GM12878 (cell line): Measurements from ENCODE around the gene KATNA1.

Experiments used
- ELK1 ChIP-seq: IDR thresholded peaks from 2 replicates; pipeline ENCODE4 v1.6.1; 2012; ENCODE audit warnings: low read depth, low read length, improper control_type of control experiment
- PAX8 ChIP-seq: fragments of 450-650 bp; IDR thresholded peaks from 2 replicates; pipeline ENCODE4 v1.6.1; 2017; ENCODE audit warnings: mild to moderate bottlenecking, moderate library complexity
- POLR2A ChIP-seq: IDR thresholded peaks from 2 replicates; pipeline ENCODE4 v1.6.1; 2011; ENCODE audit warnings: low read depth, mild to moderate bottlenecking, low read length
- RELB ChIP-seq: fragments of 450-650 bp; IDR thresholded peaks from 2 replicates; pipeline ENCODE4 v1.6.1; 2017; ENCODE audit warnings: low read depth, mild to moderate bottlenecking, moderate library complexity
- REST ChIP-seq: IDR thresholded peaks from 2 replicates; pipeline ENCODE4 v1.6.1; 2012; ENCODE audit warnings: mild to moderate bottlenecking, low read depth, low read length

- no peak for TF ChIP-seq RELB
- no peak for TF ChIP-seq REST
- no peak for TF ChIP-seq POLR2A
- TF ChIP-seq PAX8: no peak
- TF ChIP-seq ELK1: no peak
Observed at GRCh38 chr6:149563928-149564325, 84.6 kb downstream of the KATNA1 start.
